Measurements from ENCODE around the gene PTPRN2. TPM values are rescaled to one million over a fixed set of nuclear protein-coding genes. Genes with fewer than 3 reads are reported as not detected.
A peak's percentile ranks its signal among the peaks of the same experiment; 100 is the strongest.

The PTPRN2 gene
- total RNA-seq, 1 donor from 2014 or later = 2.4 TPM

DNA sequence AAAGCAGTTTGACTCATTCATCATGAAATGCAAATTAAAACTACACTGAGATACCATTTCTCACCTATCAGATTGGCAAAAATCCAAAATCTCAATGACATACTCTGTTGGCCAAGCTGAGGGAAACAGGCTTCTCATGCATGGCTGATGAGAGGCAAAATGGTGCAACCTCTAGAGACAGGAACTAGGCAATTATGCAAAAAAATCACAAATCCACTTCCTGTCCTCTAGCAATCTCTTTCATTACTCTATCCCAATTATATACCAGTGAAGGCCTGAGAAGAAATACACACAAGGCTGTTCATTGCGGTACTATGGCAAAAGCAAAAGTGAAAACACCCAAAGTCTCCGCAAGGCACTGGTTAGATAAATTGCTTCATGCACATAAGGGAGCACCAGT lies 25.9 kb upstream of the PTPRN2 start:
- no peak overlapping the region for H3K4me3 ChIP-seq (ENCODE audit: low read depth, low read length)
- H3K27me3 ChIP-seq (ENCODE audit: control insufficient read depth, insufficient read depth, low read length) = no peaks in the 10 kb centered on the region
- TF ChIP-seq, protein P1, sequence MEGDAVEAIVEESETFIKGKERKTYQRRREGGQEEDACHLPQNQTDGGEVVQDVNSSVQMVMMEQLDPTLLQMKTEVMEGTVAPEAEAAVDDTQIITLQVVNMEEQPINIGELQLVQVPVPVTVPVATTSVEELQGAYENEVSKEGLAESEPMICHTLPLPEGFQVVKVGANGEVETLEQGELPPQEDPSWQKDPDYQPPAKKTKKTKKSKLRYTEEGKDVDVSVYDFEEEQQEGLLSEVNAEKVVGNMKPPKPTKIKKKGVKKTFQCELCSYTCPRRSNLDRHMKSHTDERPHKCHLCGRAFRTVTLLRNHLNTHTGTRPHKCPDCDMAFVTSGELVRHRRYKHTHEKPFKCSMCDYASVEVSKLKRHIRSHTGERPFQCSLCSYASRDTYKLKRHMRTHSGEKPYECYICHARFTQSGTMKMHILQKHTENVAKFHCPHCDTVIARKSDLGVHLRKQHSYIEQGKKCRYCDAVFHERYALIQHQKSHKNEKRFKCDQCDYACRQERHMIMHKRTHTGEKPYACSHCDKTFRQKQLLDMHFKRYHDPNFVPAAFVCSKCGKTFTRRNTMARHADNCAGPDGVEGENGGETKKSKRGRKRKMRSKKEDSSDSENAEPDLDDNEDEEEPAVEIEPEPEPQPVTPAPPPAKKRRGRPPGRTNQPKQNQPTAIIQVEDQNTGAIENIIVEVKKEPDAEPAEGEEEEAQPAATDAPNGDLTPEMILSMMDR (IDR thresholded peaks at IDR 0.05; ENCODE audit: insufficient read depth, low read length, poor library complexity, severe bottlenecking) = no peak
- peak; percentile 7 for DNase-seq (ENCODE audit: low read depth)
- H3K36me3 ChIP-seq (ENCODE audit: control insufficient read depth, insufficient read depth, low read length) = no peaks in the 10 kb centered on the region

DNA sequence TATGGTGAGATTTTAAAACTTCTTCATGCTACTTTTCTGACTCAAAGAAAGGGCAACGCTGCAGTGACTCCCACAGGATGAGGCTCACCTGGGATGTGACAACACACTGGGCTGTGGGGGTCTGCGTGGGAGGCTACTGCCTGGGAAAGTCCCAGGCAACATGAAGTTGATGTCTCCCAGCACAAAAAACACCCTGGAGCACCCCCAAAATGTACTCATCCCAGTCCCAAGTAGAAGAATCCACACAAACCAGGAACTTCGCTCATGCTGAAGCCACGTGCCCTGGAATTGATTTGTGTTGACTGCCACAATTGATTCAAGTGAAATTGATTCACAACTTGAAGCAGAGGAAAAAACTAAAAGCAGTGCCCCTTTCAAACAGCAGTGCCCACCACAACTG lies 24.9 kb upstream of the PTPRN2 start:
- TF ChIP-seq, protein P1 (IDR thresholded peaks at IDR 0.05; ENCODE audit: insufficient read depth, low read length, poor library complexity, severe bottlenecking) = no peak
- no peaks in the 10 kb centered on the region for H3K36me3 ChIP-seq (ENCODE audit: control insufficient read depth, insufficient read depth, low read length)
- no peak overlapping the region for H3K4me3 ChIP-seq (ENCODE audit: low read depth, low read length)
- no peak for DNase-seq (ENCODE audit: low read depth)
- no peaks in the 10 kb centered on the region for H3K27me3 ChIP-seq (ENCODE audit: control insufficient read depth, insufficient read depth, low read length)

DNA sequence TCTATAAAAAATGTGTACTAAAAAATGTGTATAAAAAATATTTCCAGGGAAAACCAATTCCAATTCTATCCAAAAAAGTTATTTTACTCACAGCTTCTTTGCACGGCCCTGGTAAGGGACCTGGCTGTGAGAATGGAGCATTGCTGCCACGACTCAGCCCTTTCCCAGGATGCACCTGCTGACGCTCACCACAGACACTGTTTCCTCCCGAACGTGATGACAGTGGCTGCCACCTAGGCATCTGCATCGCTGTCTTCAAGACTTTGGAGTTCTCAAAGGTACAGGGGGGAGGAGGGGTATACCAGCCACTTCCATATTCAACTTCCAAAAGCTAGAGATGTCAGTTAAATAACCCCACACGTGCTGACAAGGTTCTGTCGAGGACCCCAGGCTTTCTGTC lies 23.9 kb upstream of the PTPRN2 start:
- no peak for DNase-seq (ENCODE audit: low read depth)
- no peaks in the 10 kb centered on the region for H3K36me3 ChIP-seq (ENCODE audit: control insufficient read depth, insufficient read depth, low read length)
- no peak overlapping the region for H3K4me3 ChIP-seq (ENCODE audit: low read depth, low read length)
- no peaks in the 10 kb centered on the region for H3K27me3 ChIP-seq (ENCODE audit: control insufficient read depth, insufficient read depth, low read length)
- TF ChIP-seq, protein P1 (IDR thresholded peaks at IDR 0.05; ENCODE audit: insufficient read depth, low read length, poor library complexity, severe bottlenecking) = no peak

DNA sequence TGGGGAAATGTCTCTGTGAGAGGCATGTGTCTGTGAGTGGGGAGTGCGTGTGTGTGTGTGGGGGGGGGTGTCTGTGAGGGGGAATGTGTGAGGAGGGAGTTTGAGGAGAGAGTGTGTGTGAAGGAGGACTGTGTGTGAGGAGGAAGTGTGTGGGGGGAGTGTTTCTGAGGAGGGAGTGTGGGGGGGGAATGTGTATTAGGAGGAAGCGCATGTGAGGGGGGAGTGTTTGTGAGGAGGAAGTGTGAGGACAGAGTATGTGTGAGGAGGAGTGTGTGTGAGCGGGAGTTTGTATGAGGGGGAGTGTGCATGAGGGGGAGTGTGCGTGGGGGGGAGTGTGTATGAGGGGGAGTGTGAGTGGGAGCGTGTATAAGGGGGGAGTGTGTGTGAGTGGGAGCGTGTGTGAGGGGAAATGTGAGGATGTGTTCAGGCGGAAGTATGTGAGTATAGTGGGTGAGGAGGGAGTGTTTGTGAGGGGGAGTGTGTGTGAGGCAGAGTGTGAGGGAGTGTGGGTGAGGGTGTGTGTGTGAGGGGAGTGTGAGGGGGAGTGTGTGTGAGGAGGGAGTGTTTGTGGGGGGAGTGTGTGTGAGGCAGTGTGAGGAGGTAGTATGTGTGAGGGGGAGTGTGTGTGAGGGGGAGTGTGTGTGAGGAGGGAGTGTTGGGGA lies 21.8 kb upstream of the PTPRN2 start:
- Histone ChIP-seq H3K27me3 (ENCODE audit: control insufficient read depth, insufficient read depth, low read length) (no peaks in the 10 kb centered on the region), H3K36me3 (ENCODE audit: control insufficient read depth, insufficient read depth, low read length) (no peaks in the 10 kb centered on the region), H3K4me3 (ENCODE audit: low read depth, low read length) (no peak overlapping the region)
- DNase-seq (ENCODE audit: low read depth) = no peak
- TF ChIP-seq, protein P1 (IDR thresholded peaks at IDR 0.05; ENCODE audit: insufficient read depth, low read length, poor library complexity, severe bottlenecking) = no peak

DNA sequence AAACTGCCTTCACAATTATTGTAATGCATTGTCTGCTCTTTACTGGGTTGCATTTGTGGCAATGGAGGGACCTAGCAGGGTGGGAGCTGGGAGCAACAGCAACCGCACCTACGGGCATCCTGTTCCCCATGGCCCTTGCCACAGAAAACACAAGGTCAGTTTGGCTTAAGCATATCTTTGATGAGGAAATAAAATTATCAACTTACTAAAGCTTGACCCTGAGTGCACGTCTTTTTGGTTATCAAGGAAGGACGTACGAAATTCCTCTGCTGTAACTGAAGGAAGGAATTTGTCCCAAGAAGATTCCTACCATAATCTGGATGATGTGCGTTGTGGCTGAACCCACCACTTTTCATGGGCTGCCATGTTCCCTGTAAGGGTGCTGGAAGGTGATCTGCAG lies 19.9 kb upstream of the PTPRN2 start:
- Histone ChIP-seq H3K27me3 (ENCODE audit: control insufficient read depth, insufficient read depth, low read length) (no peaks in the 10 kb centered on the region), H3K4me3 (ENCODE audit: low read depth, low read length) (no peak overlapping the region), H3K36me3 (ENCODE audit: control insufficient read depth, insufficient read depth, low read length) (no peaks in the 10 kb centered on the region)
- TF ChIP-seq, protein P1 (IDR thresholded peaks at IDR 0.05; ENCODE audit: insufficient read depth, low read length, poor library complexity, severe bottlenecking) = no peak
- DNase-seq (ENCODE audit: low read depth) = no peak

Data from kidney epithelial cell (primary cell).